Right cardiac atrium (tissue), 5 donors: ENCODE results near the gene RPA3. TPM values are rescaled to one million over a fixed set of nuclear protein-coding genes. Genes with fewer than 3 reads are reported as not detected.
A peak's percentile ranks its signal among the peaks of the same experiment; 100 is the strongest.
"Not testable (repeated sequence)": the region's sequence is repeated elsewhere in the genome, so short reads cannot be mapped to it uniquely, and the experiment has no call there.

ENCODE experiments used
- ATAC-seq, 2 donors: fragments of 200-7000 bp; cut with Tn5 transposase; one replicate each; pipeline versions ENCODE4 v1.8.0 to v1.9.1; 2020; ENCODE audit warnings: moderate library complexity in 2 of 2, mild to moderate bottlenecking in 1 of 2
- DNase-seq, 3 donors: peaks; one replicate each; pipeline ENCODE4 v3.0.0-alpha.2; 2020
- H3K27ac ChIP-seq: one replicate; pipeline ENCODE4 v1.5.1; 2013; ENCODE audit warnings: mild to moderate bottlenecking, low read length, control low read depth, moderate library complexity
- H3K27me3 ChIP-seq: one replicate; pipeline ENCODE4 v1.6.1; 2013; ENCODE audit not compliant: control insufficient read depth, insufficient read depth
- H3K4me1 ChIP-seq: one replicate; pipeline ENCODE4 v1.6.1; 2013; ENCODE audit warnings: low read length; ENCODE audit not compliant: control insufficient read depth, insufficient read depth
- H3K4me3 ChIP-seq: one replicate; pipeline ENCODE4 v1.5.1; 2013; ENCODE audit warnings: low read length, control low read depth
- H3K9me3 ChIP-seq: one replicate; pipeline ENCODE4 v1.6.1; 2013; ENCODE audit warnings: low read length; ENCODE audit not compliant: control insufficient read depth
- WGBS: extraction: QIAGEN DNeasy Blood & Tissue Kit; methylation state at CpG from one replicate; pipeline ENCODE4 v1.1.7; 2013; 5-methylcytosine and 5-hydroxymethylcytosine counted together
- intact Hi-C, 4 donors: fragments of 100-400 bp; cut with DNase I; formaldehyde crosslinking; loops; one replicate each; pipeline versions ENCODE4 v1.11.0 to v1.14.0; 2022 to 2023
- polyA plus RNA-seq: library from polyadenylated mRNA; stranded (reverse); fragments of 200-250 nt; gene quantifications from one replicate; pipeline ENCODE4 v1.2.3, GENCODE V29; 2013
- total RNA-seq, 4 donors: library from RNA; stranded (reverse); fragmentation: NEBNext Ultra II Directional; extraction: Animal tissue kit (Norgen Biotek cat#: 25700); gene quantifications; one replicate each; pipeline ENCODE4 v1.2.1, GENCODE V29; 2021
- donor health status: healthy with polysubstance abuse.
- donor health status: DM: no; HTN: yes; CAD: no.
- donor health status: DM: no; HTN: no; CAD: no.
- donor health status: DM: no; HTN: yes; CAD: no; lungs with severe emphysema.
- donor health status: DM: yes; HTN: yes; CAD: no.

The RPA3 gene
- total and polyA plus RNA-seq, 5 donors, result 17.6 to 27.4 (median 22.8) TPM

- Histone ChIP-seq H3K9me3 (no peaks in the 10 kb centered on the region), H3K4me1 (peaks cover 6% of the 10 kb centered on the region), H3K27me3 (no peaks in the 10 kb centered on the region), H3K27ac (no peak overlapping the region), H3K4me3 (no peak overlapping the region)
- intact Hi-C loops, result no loop called here
- DNase-seq, result no peak
- peak in 1 of 2 donors; percentile 57 for ATAC-seq
- 66% methylated on average over 3 of the region's 3 CpGs for WGBS
Measured at GRCh38 chr7:7694542-7694941, 23.9 kb downstream of the RPA3 start.

- H3K9me3 ChIP-seq, result no peaks in the 10 kb centered on the region
- no peak for DNase-seq
- no peak for ATAC-seq
- no peaks in the 10 kb centered on the region for H3K27me3 ChIP-seq
- H3K4me1 ChIP-seq, result peaks cover 3% of the 10 kb centered on the region
- intact Hi-C loops, result no loop called here
- H3K27ac ChIP-seq, result no peak overlapping the region
- no peak overlapping the region for H3K4me3 ChIP-seq
Measured at GRCh38 chr7:7693881-7694280, 24.5 kb downstream of the RPA3 start.

GRCh38 chr7:7688956-7689355 is 29.5 kb downstream of the RPA3 start:
- Histone ChIP-seq H3K27me3 (no peaks in the 10 kb centered on the region), H3K27ac (peak overlapping the region; percentile 23), H3K4me3 (no peak overlapping the region), H3K9me3 (no peaks in the 10 kb centered on the region), H3K4me1 (peaks cover 8% of the 10 kb centered on the region)
- intact Hi-C loops, result loop anchor here in 1 of 4 donors (10.0 kb wide), 1 partner anchor 526 kb away; no protein-coding TSS in a partner anchor
- DNase-seq, result no peak
- ATAC-seq, result peak in 1 of 2 donors; percentile 20
- 73% methylated on average over 4 of the region's 4 CpGs for WGBS

- no peaks in the 10 kb centered on the region for H3K27me3 ChIP-seq
- peaks cover 8% of the 10 kb centered on the region for H3K4me1 ChIP-seq
- H3K4me3 ChIP-seq, result peak overlapping the region; percentile 39
- peak overlapping the region; percentile 57 for H3K27ac ChIP-seq
- H3K9me3 ChIP-seq, result no peaks in the 10 kb centered on the region
- DNase-seq, result no peak
- ATAC-seq, result peak in 1 of 2 donors; percentile 41
- 45% methylated on average over 6 of the region's 6 CpGs for WGBS
- intact Hi-C loops, result loop anchor here in 1 of 4 donors (10.0 kb wide), 1 partner anchor 526 kb away; no protein-coding TSS in a partner anchor
Measured at GRCh38 chr7:7688310-7688709, 30.1 kb downstream of the RPA3 start.

GRCh38 chr7:7687800-7688199 is 30.6 kb downstream of the RPA3 start:
- Histone ChIP-seq H3K27me3 (no peaks in the 10 kb centered on the region), H3K4me1 (peaks cover 11% of the 10 kb centered on the region), H3K4me3 (no peak overlapping the region), H3K27ac (peak overlapping the region; percentile 67), H3K9me3 (no peaks in the 10 kb centered on the region)
- intact Hi-C loops, result loop anchor here in 1 of 4 donors (10.0 kb wide), 1 partner anchor 527 kb away; no protein-coding TSS in a partner anchor
- WGBS, result 8% methylated on average over 1 of the region's 1 CpG
- ATAC-seq (peak; percentile 65 to 70), DNase-seq (no peak)

DNA sequence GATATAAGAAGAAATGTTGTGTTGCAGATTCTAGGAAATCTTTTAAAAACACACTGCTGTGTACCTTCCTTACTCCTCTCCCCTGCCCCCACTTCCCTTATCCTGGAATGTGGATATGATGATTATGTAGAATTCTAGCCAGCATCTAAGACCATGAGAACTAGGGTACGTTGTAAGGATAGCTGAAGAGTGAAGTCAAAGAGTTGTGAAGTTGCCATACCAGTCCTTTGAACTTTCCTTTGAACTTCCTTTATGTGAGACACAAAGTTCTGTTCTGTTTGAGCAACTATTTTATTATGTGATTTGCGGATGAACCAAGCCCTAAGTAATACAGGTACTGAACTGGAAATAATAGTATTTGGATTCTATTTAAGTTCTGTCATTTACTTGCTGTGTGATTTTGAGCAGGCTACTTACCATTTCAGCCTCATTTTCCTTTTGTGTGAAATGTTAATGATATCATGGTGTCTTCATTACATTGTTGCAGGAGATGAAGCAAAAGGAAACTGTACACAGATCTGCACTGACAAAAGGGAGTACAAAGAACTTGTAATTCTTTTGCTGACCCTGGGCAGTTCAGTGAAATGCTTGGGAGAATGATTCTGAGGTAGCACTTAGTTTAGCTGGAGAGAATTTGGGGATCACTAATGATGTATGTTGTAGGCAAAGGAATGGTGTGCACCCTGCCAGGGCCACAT is 31.4 kb downstream of the RPA3 start:
- Histone ChIP-seq H3K9me3 (no peaks in the 10 kb centered on the region), H3K4me1 (peaks cover 11% of the 10 kb centered on the region), H3K4me3 (no peak overlapping the region), H3K27me3 (no peaks in the 10 kb centered on the region), H3K27ac (peak overlapping the region; percentile 74)
- DNase-seq (no peak), ATAC-seq (peak in 1 of 2 donors; percentile 39)
- WGBS, result 53% methylated on average over 2 of the region's 2 CpGs
- intact Hi-C loops, result loop anchor here in 1 of 4 donors (10.0 kb wide), 1 partner anchor 528 kb away; no protein-coding TSS in a partner anchor

DNA sequence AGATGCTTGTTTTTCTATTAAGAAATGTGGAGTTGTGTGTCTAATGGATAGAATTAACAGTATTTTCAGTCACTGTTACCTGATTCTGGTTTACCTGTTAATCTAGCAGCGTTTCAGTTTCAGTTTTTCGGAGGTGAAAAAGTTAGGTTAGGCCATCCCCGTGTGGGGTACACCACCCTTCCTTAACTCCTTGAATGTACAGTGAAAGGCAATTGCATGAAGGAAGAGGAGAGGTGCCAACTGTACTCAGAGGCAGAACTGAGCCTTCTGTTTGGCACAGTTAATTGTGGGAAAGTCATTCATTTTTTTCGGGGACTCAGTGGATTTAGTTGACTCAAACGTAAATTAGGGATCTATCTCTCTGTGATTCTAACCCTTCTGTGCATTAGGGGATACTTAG is 35.5 kb downstream of the RPA3 start:
- H3K27ac ChIP-seq, result no peak overlapping the region
- 61% methylated on average over 5 of the region's 5 CpGs for WGBS
- peaks cover 9% of the 10 kb centered on the region for H3K4me1 ChIP-seq
- no peaks in the 10 kb centered on the region for H3K9me3 ChIP-seq
- no peaks in the 10 kb centered on the region for H3K27me3 ChIP-seq
- intact Hi-C loops, result loop anchor here (5.0 to 10.0 kb wide), 3 partner anchors 74 to 532 kb away; no protein-coding TSS in a partner anchor
- ATAC-seq, result no peak
- no peak for DNase-seq
- no peak overlapping the region for H3K4me3 ChIP-seq

DNA sequence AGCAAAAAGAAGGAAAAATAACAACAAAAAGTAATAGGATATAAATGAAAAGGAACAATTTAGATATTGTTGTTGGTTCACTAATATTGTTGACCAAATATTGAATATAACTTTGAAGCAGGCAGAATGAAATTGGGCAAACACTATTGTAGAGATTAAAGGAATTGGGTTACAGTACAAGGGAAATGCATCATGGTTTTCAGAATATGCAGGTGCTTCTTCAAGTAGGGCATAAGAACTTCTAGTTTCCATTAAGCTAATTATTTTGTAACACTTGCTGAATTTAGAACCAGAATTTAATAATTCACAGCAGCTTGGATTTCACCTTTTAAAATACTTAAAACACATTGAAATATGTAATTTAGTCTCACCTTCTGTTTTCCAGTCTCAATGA is 36.5 kb downstream of the RPA3 start:
- no peak for DNase-seq
- Histone ChIP-seq H3K9me3 (no peaks in the 10 kb centered on the region), H3K27me3 (no peaks in the 10 kb centered on the region), H3K4me3 (no peak overlapping the region), H3K4me1 (peaks cover 4% of the 10 kb centered on the region), H3K27ac (no peak overlapping the region)
- intact Hi-C loops, result loop anchor here (5.0 to 10.0 kb wide), 3 partner anchors 75 to 533 kb away; no protein-coding TSS in a partner anchor
- ATAC-seq, result no peak

- Histone ChIP-seq H3K4me3 (no peak overlapping the region), H3K4me1 (peaks cover 4% of the 10 kb centered on the region), H3K9me3 (no peaks in the 10 kb centered on the region), H3K27ac (no peak overlapping the region), H3K27me3 (no peaks in the 10 kb centered on the region)
- 37% methylated on average over 7 of the region's 7 CpGs for WGBS
- DNase-seq (no peak), ATAC-seq (peak; percentile 84)
- intact Hi-C loops, result loop anchor here (5.0 to 10.0 kb wide), 3 partner anchors 76 to 533 kb away; no protein-coding TSS in a partner anchor
Measured at GRCh38 chr7:7681191-7681935, 37.0 kb downstream of the RPA3 start.

GRCh38 chr7:7679640-7680039 is 38.8 kb downstream of the RPA3 start:
- H3K4me1 ChIP-seq, H3K4me3 ChIP-seq, DNase-seq, ATAC-seq, H3K27ac ChIP-seq, H3K27me3 ChIP-seq, H3K9me3 ChIP-seq: not testable (repeated sequence)
- intact Hi-C loops, result loop anchor here (5.0 to 10.0 kb wide), 3 partner anchors 78 to 535 kb away; no protein-coding TSS in a partner anchor
- 97% methylated on average over 2 of the region's 2 CpGs for WGBS

GRCh38 chr7:7675686-7676085 is 42.7 kb downstream of the RPA3 start:
- no peak overlapping the region for H3K4me3 ChIP-seq
- intact Hi-C loops, result no loop called here
- H3K27me3 ChIP-seq, result no peaks in the 10 kb centered on the region
- H3K27ac ChIP-seq, result no peak overlapping the region
- no peaks in the 10 kb centered on the region for H3K9me3 ChIP-seq
- no peaks in the 10 kb centered on the region for H3K4me1 ChIP-seq
- ATAC-seq, result no peak
- WGBS, result 83% methylated on average over 6 of the region's 6 CpGs
- DNase-seq, result peak in 1 of 3 donors; percentile 18
